ENCODE results near the gene EEF1A2. TPM values are rescaled to one million over a fixed set of nuclear protein-coding genes. Genes with fewer than 3 reads are reported as not detected.

EEF1A2 gene
- total RNA-seq, 1 experiment from 2014 or later, result 32.0 TPM

- peaks cover 14% of the 10 kb centered on the region for H3K4me1 ChIP-seq
- POLR2A ChIA-PET, result interaction anchor here (0.5 to 0.6 kb wide), 2 partner anchors 70 to 435 kb away, joined by 5 to 6 read pairs; no protein-coding TSS in a partner anchor
- Mint-ChIP-seq H3K9me3 (ENCODE audit: unreplicated experiment) (no peaks in the 10 kb centered on the region), H3K4me1 (ENCODE audit: low read depth, unreplicated experiment) (no peaks in the 10 kb centered on the region), H3K27me3 (ENCODE audit: insufficient read depth, unreplicated experiment) (no peaks in the 10 kb centered on the region), H3K27ac (ENCODE audit: unreplicated experiment) (peak overlapping the region; percentile 95), H3K4me3 (ENCODE audit: unreplicated experiment) (peak overlapping the region; percentile 92), H3K36me3 (ENCODE audit: insufficient read depth, unreplicated experiment) (peaks cover 81% of the 10 kb centered on the region)
- peaks cover 17% of the 10 kb centered on the region for H3K9me3 ChIP-seq
- peaks cover 19% of the 10 kb centered on the region for H3K36me3 ChIP-seq (ENCODE audit: control insufficient read depth, insufficient read depth, low read length)
- BruUV-seq (replicated peaks), result no TSS peak
- H3K4me3 ChIP-seq (ENCODE audit: low read depth, low read length), result no peak overlapping the region
- CTCF ChIA-PET, result no interaction called here
- intact Hi-C loops (cut with micrococcal nuclease; ENCODE audit: unreplicated experiment), result no loop called here
- TF ChIP-seq CTCF (IDR thresholded peaks at IDR 0.05; ENCODE audit: insufficient read depth in 1 of 2, low read depth in 1 of 2, low read length in 1 of 2, severe bottlenecking in 1 of 2, unreplicated experiment in 1 of 2), result no peak
- H3K27me3 ChIP-seq (replicated peaks; ENCODE audit: control insufficient read depth, insufficient read depth, low read length), result no peaks in the 10 kb centered on the region
- peak in 1 of 2 experiments; percentile 69 for DNase-seq
Observed at GRCh38 chr20:63522981-63523611, 24.2 kb upstream of the EEF1A2 start.

GRCh38 chr20:63522091-63522868 is 23.4 kb upstream of the EEF1A2 start:
- no peak for DNase-seq
- no peak for TF ChIP-seq CTCF (IDR thresholded peaks at IDR 0.05; ENCODE audit: insufficient read depth in 1 of 2, low read depth in 1 of 2, low read length in 1 of 2, severe bottlenecking in 1 of 2, unreplicated experiment in 1 of 2)
- H3K27ac Mint-ChIP-seq (ENCODE audit: unreplicated experiment), result peak overlapping the region; percentile 95
- H3K27me3 Mint-ChIP-seq (ENCODE audit: insufficient read depth, unreplicated experiment), result no peaks in the 10 kb centered on the region
- H3K4me1 Mint-ChIP-seq (ENCODE audit: low read depth, unreplicated experiment), result no peaks in the 10 kb centered on the region
- no peaks in the 10 kb centered on the region for H3K27me3 ChIP-seq (replicated peaks; ENCODE audit: control insufficient read depth, insufficient read depth, low read length)
- intact Hi-C loops (cut with micrococcal nuclease; ENCODE audit: unreplicated experiment), result no loop called here
- peaks cover 80% of the 10 kb centered on the region for H3K36me3 Mint-ChIP-seq (ENCODE audit: insufficient read depth, unreplicated experiment)
- no TSS peak for BruUV-seq (replicated peaks)
- peaks cover 17% of the 10 kb centered on the region for H3K9me3 ChIP-seq
- peak overlapping the region; percentile 92 for H3K4me3 Mint-ChIP-seq (ENCODE audit: unreplicated experiment)
- peaks cover 19% of the 10 kb centered on the region for H3K36me3 ChIP-seq (ENCODE audit: control insufficient read depth, insufficient read depth, low read length)
- no peak overlapping the region for H3K4me3 ChIP-seq (ENCODE audit: low read depth, low read length)
- ChIA-PET CTCF (interaction anchor here (2.5 kb wide), 1 partner anchor 25 kb away, joined by 15 read pairs; no protein-coding TSS in a partner anchor), POLR2A (no interaction called here)
- H3K4me1 ChIP-seq, result peaks cover 14% of the 10 kb centered on the region
- H3K9me3 Mint-ChIP-seq (ENCODE audit: unreplicated experiment), result no peaks in the 10 kb centered on the region

- no peaks in the 10 kb centered on the region for H3K27me3 Mint-ChIP-seq (ENCODE audit: insufficient read depth, unreplicated experiment)
- Histone ChIP-seq H3K9me3 (peaks cover 17% of the 10 kb centered on the region), H3K27me3 (replicated peaks; ENCODE audit: control insufficient read depth, insufficient read depth, low read length) (no peaks in the 10 kb centered on the region), H3K4me3 (ENCODE audit: low read depth, low read length) (peak overlapping the region; percentile 97), H3K36me3 (ENCODE audit: control insufficient read depth, insufficient read depth, low read length) (peaks cover 19% of the 10 kb centered on the region), H3K4me1 (peaks cover 14% of the 10 kb centered on the region)
- no TSS peak for BruUV-seq (replicated peaks)
- H3K9me3 Mint-ChIP-seq (ENCODE audit: unreplicated experiment), result no peaks in the 10 kb centered on the region
- ChIA-PET POLR2A (interaction anchor here (0.6 to 2.4 kb wide), 24 partner anchors 9 to 727 kb away, joined by 3 to 21 read pairs (median 6); partner anchors contain the start of genes ARFRP1, GMEB2, HELZ2 and PRPF6), CTCF (interaction anchor here (0.9 to 2.5 kb wide), 9 partner anchors 8 to 298 kb away, joined by 3 to 20 read pairs (median 6); no protein-coding TSS in a partner anchor)
- H3K4me1 Mint-ChIP-seq (ENCODE audit: low read depth, unreplicated experiment), result no peaks in the 10 kb centered on the region
- peak overlapping the region; percentile 92 for H3K4me3 Mint-ChIP-seq (ENCODE audit: unreplicated experiment)
- H3K36me3 Mint-ChIP-seq (ENCODE audit: insufficient read depth, unreplicated experiment), result peaks cover 74% of the 10 kb centered on the region
- H3K27ac Mint-ChIP-seq (ENCODE audit: unreplicated experiment), result peak overlapping the region; percentile 95
- DNase-seq, result no peak
- no peak for TF ChIP-seq CTCF (IDR thresholded peaks at IDR 0.05; ENCODE audit: insufficient read depth in 1 of 2, low read depth in 1 of 2, low read length in 1 of 2, severe bottlenecking in 1 of 2, unreplicated experiment in 1 of 2)
- intact Hi-C loops (cut with micrococcal nuclease; ENCODE audit: unreplicated experiment), result no loop called here
Observed at GRCh38 chr20:63521602-63522001, 22.7 kb upstream of the EEF1A2 start.

Data from Caco-2 (cell line).